Superior temporal gyrus (tissue), 1 donor: Measurements from ENCODE around the gene PIP5K1A.

Experiments
- DNase-seq: peaks from one replicate; pipeline ENCODE4 v3.0.0-alpha.2; 2016; ENCODE audit errors: extremely low spot score

Gene PIP5K1A

GRCh38 chr1:151289080-151289935 is 91.0 kb downstream of the PIP5K1A start:
- DNase-seq = no peak

GRCh38 chr1:151289991-151290708 is 91.8 kb downstream of the PIP5K1A start:
- DNase-seq = no peak

GRCh38 chr1:151290709-151291303 is 92.5 kb downstream of the PIP5K1A start:
- DNase-seq = no peak

- no peak for DNase-seq
Measured at GRCh38 chr1:151292207-151293030, 94.1 kb downstream of the PIP5K1A start.

- no peak for DNase-seq
Measured at GRCh38 chr1:151293093-151293492, 94.7 kb downstream of the PIP5K1A start.

DNA sequence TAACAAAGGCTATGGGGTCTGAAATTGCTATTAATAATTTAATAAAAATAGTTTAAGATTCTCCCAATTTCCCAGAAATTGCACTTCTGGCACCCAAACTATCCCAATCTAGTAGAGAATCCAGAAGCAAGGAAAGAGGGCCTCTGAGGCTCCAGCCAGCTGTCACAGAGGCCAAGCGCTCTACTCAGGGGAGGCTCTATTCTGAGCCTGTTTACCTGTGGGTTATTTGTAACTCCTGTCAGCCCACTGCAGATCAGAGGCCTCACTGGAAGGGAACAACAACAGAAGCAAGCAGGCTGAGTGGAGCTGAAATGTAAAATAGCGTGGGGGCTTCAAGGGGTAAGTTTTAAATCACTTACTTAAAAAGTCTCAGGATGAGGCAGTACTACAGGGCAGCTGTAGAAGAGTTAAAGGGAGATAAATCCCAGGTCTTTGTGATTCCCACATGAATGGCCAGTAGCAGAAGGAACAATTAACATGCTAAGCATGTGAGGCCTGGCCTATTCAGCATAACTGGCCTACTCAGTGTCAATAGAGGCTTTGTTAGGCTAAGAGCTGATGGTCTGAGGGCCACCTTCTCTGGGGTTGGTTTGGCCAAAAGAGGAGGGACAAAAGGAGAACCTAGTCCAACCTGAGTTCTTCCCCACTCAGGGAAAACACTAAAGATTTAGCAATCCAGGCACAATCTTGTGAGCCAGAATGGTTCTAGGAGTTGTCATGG is 96.5 kb downstream of the PIP5K1A start:
- DNase-seq = peak; percentile 86
